ENCODE data around the gene FTH1.

DNA sequence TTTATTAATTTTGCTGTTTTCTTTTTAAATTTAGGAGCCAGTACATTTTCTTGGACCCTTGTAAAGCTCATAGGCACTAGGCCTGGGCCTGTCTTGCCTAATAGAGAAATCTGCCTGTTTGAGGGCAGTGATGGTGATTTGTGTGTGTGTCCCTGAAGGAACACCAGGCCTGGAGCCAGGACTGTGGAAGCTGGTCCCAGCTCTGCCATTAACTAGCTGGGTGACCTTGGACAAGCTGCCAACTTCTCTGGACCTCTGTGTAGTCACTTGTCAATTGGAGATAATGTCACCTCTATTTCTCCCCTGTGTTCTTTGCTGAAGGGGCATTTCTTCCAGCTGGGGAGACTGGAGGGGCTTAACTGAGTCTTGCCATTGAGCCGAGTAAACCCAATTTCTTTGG lies 16.0 kb upstream of the FTH1 start:
- no peak for TF ChIP-seq RCOR1 (IDR thresholded peaks at IDR 0.05; ENCODE audit: insufficient replicate concordance, low read length)
- TF ChIP-seq, protein P1, sequence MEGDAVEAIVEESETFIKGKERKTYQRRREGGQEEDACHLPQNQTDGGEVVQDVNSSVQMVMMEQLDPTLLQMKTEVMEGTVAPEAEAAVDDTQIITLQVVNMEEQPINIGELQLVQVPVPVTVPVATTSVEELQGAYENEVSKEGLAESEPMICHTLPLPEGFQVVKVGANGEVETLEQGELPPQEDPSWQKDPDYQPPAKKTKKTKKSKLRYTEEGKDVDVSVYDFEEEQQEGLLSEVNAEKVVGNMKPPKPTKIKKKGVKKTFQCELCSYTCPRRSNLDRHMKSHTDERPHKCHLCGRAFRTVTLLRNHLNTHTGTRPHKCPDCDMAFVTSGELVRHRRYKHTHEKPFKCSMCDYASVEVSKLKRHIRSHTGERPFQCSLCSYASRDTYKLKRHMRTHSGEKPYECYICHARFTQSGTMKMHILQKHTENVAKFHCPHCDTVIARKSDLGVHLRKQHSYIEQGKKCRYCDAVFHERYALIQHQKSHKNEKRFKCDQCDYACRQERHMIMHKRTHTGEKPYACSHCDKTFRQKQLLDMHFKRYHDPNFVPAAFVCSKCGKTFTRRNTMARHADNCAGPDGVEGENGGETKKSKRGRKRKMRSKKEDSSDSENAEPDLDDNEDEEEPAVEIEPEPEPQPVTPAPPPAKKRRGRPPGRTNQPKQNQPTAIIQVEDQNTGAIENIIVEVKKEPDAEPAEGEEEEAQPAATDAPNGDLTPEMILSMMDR (conservative IDR thresholded peaks at IDR 0.05; ENCODE audit: low read depth, low read length), result no peak
- TF ChIP-seq MAZ (IDR thresholded peaks at IDR 0.05; ENCODE audit: borderline replicate concordance, low read depth, low read length), result no peak
- TF ChIP-seq USF2 (IDR thresholded peaks at IDR 0.05; ENCODE audit: low read depth, low read length), result no peak
- no peak for TF ChIP-seq MXI1 (IDR thresholded peaks at IDR 0.05; ENCODE audit: borderline replicate concordance, low read depth, low read length)

All from IMR-90 (cell line).